ENCODE measurements around the gene ANO7.

The ANO7 gene

DNA sequence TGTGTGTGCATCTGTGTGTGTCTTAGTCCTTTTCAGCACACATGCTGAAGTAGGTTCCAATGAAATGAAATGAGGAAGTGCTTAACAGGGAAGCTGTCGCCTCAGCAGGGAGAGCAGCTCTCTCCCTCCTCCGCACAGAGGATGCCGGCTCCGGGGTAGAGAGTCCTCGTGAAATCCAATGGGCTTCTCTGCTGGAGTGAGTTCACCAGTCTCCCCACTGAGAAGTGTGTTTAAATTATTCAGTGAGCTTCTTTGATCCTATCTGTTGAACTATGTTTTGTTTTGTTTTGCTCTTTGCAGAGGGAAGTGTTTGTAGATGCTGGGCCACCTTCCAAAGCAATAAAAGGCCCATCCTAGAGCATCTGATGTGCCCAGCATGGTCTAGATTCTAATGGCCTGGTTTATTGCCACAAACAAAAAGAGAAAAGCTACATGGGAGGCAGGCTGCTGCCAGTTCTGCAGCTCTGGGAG, 31.5 kb upstream of the ANO7 start:
- no peak for DNase-seq (ENCODE audit: low read depth in 1 of 2, low spot score in 1 of 2)

DNA sequence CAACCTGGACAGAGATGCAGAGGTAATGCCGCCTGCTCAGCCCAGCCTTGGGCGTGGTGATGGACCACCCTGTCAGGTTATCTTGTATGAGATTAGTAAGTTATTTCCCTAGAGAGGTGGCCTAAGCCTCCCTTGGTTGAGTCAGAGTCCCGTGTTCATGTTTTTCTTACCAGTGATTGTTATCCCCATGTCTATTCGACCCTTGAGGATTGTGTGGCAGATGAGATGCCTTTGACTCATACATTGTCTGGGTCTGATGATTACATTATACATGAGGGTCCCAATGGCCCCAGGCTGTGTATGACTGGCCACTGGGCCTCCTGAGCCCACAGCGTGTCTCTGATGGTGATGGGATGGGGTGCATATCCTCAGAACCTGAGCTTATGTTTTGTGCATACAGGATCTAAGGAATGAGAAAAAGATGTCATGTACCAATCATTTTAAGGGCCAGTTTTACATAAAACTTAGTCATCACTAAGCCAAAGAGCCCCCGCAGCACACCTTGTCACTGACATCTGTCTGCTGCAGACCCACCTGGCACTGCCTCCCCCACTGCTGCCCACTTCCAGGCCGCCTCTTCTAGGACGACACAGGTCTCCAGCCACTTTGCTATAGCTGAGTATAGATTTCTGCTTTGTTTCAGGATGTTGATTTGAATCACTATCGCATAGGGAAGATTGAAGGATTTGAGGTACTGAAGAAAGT, 30.5 kb upstream of the ANO7 start:
- DNase-seq (ENCODE audit: low read depth in 1 of 2, low spot score in 1 of 2) = no peak

DNA sequence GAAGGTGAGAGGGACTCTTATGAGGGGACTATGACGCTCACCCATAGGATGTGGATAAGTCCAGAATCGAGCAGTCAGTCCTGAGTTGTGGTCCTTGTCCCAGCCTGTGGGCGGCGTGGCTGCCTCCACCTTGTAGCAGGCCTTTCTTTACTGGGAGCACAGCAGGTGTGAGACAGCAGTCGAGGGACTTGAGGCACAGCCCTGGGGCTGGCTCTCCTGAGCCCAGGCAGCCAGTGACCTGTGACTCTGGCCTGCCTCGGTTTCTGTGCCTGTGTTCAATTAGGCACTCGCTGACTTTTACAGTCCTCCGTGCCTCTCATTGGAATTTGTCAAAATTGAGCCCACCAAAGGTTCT, 30.0 kb upstream of the ANO7 start:
- DNase-seq (ENCODE audit: low read depth in 1 of 2, low spot score in 1 of 2) = no peak

DNA sequence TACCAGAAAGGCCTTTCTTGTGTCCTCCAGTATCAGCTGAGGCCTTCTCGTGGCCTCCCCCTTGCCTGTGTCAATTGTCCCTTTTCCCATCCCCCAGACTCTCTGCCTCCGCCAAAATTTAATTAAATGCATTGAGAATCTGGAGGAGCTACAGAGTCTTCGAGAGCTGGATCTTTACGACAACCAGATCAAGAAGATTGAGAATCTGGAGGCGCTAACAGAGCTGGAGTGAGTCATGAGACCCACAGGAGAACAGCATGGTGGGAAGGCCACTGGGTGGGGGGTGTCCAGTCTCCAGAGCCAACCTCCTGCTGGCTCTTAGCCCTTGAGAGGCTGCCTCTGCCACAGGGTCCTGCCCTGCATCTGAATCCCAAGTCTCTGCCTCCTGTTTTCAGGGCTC, 29.4 kb upstream of the ANO7 start:
- DNase-seq (ENCODE audit: low read depth in 1 of 2, low spot score in 1 of 2) = no peak

DNA sequence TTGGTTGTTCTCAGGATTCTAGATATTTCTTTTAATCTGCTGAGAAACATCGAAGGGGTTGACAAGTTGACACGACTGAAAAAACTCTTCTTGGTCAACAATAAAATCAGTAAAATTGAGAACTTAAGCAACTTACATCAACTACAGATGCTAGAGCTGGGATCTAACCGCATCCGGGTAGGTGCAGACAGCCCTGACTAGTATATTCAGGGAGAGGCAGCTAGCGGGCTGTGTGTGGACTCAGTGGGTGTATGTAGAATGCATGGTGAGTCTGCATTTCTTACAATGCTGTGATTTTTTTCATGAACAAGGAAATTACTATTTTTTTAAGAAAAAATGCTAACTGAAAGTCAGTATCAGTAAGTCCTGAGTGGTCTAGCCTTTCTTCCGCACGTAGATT, 28.2 kb upstream of the ANO7 start:
- no peak for DNase-seq (ENCODE audit: low read depth in 1 of 2, low spot score in 1 of 2)

DNA sequence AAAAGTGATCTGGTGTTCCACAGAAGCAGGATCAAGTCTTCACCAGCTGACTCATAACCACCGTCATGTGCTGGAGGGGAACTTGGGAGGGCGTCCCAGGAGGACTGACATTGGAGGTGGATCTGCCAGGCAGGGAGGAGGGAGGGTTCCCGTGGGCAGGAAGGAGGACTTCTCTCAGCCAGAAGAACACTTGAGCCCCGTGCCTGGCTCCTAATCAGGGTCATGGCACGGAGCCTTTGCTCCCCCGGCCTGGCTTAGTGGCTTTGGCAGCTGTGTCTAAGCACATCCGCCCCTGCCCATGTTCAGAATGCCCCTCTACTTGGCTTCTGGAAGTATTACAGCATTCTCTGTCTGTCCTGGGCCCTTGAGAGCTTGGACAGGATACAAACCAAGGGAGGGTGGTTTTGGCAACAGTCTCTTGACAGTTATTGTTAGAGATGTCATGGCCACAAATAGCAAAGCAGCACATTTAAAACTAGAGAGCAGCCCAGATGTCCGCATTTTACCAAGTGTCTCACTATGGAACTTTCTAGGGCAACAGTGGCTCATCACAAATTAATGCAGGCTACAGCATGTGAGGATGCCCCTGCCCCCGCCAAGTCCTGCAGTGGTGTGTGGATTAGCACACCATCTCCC, 26.7 kb upstream of the ANO7 start:
- no peak for DNase-seq (ENCODE audit: low read depth in 1 of 2, low spot score in 1 of 2)

DNA sequence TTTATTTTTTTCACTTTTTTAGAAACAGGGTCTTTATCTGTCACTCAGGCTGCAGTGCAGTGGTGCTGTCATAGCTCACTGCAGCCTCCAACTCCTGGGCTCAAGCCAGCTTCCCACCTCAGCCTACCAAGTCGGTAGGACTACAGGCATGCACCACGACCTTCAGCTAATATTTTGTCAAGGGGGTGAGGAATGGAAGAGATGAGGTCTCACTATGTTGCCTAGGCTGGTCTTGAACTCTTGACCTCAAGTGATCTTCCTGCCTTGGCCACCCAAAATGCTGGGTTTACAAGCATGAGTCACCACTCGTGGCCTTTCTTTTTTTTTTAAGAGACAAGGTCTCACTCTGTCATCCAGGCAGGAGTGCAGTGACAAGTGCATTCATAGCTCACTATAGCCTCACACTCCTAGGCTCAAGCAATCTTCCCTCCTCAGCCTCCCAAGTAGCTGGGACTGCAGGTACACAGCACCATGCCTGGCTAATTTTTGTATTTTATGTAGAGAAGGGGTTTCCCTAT, 24.8 kb upstream of the ANO7 start:
- no peak for DNase-seq (ENCODE audit: low read depth in 1 of 2, low spot score in 1 of 2)

DNA sequence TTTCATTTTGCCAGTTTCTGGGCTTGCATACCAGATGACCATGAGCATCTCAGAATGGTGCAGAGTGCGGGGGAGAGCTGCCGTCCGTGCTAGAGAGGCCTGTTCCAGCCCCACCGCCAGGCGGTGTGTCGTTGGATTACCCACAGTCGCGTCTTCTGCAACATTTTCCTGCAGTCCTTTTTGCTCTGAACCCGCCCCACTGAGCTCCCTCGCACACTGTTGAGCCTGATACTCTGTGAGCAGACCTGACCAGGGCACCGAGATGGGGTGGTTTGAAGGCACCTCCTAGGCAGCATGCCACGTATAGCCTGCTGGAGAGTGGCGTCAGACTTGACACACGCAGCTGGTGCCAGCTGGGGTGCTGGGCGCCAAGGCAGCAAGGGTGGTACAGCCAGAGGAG, 20.1 kb upstream of the ANO7 start:
- DNase-seq (ENCODE audit: low read depth in 1 of 2, low spot score in 1 of 2) = no peak

DNA sequence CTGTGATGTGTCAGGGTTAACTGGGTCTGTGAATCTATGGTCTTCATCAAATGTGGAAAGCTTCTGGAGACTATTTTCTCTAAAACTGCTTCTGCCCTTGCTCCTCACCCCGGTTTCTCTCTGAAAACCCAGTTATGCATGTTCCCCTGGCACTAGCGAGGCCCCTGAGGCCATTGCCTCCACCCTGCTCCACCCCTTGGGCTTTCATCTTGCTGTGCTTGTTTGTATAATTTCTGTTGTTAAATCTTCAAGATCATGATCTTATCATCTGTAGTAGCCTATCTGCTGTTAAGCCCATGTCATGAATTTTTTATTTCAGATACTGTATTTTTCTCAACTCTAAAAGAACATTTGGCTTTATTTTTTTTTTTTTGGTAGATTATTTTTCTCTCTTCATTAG, 14.9 kb upstream of the ANO7 start:
- DNase-seq (ENCODE audit: low read depth in 1 of 2, low spot score in 1 of 2) = no peak

DNA sequence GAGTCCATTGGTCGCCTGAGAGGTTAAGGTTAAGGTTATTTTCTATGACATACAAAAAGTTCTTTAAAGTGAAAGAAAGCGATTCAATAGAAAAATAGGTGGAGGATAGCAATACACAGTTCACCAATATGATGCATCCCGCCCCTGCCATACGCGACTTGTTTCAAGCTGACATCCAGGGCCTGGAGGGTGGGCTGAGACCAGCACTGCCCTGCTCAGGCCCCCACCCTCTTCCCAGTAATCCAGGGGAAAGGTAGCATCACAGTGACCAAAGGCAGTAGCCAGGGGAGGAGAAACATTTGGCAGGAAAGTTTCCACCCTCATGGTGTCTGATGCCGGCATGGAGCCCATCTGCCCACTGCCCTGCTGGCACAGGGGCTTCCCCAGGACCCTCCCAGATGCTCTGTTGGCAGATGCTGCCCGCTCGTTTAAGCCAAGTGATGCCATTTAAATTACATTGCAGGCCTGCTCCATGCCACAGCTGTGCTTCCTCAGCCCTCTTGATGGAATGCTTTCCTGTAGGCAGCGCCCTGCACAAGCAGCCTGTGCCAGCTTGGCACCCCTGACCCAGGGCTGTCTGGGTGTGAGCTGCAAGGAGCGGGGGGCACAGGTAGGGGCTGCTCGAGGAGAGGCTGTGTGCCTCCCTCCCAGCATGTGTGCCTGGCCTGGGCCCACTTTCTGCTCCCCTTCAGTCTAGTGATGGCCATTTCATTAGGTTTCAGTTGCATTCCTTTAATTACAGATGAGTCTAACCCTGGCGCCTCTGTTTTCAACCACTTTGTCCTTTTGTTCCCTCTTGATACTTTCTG, 10.7 kb upstream of the ANO7 start:
- DNase-seq (ENCODE audit: low read depth in 1 of 2, low spot score in 1 of 2) = no peak

DNA sequence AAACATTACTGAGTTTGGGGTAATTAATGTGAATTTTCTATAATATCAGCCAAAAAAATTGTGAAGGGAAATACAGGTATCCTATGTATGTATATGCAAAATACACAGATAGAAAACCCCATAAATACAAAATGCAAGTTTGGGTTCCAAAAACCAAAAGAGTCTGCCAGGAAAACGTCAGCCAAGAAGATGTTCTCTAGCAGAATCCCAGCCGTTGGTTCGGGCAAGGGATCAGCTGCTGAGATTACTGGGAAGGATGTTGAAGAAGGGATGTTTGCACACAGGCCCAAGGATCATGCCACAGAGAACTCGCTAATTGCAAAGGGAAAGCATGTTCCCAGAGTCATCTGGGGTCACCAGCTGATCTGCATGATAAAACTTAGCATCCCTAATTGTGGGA, 9.5 kb upstream of the ANO7 start:
- no peak for DNase-seq (ENCODE audit: low read depth in 1 of 2, low spot score in 1 of 2)

DNA sequence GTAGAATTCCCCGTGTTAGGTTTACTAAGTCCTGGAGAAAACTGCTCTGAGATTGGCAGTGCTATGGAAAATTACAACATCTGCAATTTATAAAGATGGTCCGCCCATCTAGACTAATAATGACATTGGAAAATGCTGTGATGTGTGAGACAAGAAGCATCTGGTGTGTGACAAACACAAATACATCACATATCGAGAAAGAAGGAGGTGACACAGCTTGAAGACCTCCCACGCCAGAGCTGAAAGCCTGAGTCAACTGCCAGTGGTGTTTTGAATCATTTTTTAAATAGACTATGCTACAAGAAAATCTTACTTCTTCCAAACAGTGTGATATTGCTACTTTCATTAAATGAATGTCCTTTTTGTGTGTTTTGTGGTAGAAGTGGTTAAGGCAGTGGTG, 8.6 kb upstream of the ANO7 start:
- DNase-seq (ENCODE audit: low read depth in 1 of 2, low spot score in 1 of 2) = no peak

DNA sequence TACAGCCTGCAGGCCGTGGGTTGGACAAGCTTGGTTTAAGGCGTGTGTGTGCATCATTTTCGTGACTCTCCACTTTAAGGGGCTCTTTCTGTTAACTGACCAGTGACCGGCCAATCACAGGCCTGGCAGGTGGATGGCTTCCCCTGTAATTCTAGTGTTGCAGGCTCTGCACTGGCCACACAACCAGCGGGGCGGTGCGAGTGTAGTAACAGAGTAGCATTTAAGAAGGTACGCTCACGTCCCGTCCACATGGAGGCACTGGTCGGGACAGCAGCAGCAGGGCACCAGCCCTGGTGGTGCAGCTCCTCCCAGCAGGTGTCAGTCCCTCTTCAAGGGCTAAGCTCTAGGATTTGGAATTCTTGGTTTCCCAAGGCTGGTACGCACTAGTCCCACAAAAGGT, 8.0 kb upstream of the ANO7 start:
- DNase-seq (ENCODE audit: low read depth in 1 of 2, low spot score in 1 of 2) = no peak

DNA sequence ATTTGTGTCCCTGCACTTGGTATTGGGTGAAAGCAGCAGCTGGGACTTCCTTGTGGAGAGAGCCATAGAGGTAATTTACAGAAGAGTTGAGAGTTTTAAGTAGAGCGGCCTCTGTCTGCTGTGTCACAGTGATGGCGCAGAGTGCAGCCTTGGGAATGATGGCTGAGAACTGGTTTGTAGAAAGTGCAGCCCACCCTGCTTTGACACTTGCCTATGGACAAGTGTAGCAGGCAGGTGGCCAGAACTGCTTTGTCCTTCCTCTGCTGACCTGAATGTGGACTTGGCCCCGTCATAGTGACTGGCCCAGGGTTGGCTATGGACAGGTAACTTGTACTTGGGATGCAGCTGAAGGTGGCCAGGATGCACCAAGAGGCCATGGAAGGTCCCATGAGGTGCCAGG, 6.4 kb upstream of the ANO7 start:
- no peak for DNase-seq (ENCODE audit: low read depth in 1 of 2, low spot score in 1 of 2)

DNA sequence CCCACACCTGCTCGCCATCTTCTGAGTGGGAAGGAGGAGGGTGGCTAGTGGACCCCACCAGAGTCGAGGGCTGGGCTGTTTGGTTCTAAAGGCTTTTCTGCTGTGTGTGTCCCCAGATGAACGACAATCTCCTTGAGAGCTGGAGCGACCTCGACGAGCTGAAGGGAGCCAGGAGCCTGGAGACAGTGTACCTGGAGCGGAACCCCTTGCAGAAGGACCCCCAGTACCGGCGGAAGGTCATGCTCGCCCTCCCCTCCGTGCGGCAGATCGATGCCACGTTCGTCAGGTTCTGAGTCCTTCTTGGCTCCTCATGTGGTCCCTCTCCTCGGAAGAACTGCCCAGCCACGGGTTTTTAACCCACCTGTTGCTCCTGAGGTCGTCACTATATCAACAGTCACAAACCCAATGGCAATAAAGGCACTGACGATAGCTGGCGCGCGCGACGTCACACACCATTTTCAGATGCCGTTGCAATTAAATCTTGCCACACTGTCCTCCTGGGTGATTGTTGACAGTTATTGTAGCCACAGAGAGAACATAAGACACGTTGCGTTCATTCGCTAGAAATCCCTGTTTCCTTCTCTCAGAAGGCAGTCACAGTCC, 5.8 kb upstream of the ANO7 start:
- DNase-seq (ENCODE audit: low read depth in 1 of 2, low spot score in 1 of 2) = no peak

DNA sequence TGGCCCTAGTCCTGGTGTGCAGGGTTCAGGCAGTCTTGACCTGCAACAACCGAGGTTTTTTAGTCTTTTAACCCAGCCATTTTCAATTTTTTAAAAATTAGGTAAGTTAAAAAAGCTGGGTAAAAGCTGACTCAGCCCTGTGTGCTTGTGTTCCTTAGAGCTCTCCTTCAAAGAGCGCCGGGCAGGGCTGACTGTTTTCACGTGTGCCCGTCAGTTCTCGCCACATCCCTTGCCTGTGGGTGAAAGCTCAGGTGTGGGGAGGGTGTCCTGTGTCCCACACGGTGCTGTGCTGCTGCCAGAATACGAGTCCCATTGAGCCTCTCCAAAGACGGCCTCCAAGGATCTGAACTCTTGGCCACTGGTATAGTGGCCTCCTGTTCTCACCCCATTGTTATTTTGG, 5.3 kb upstream of the ANO7 start:
- DNase-seq (ENCODE audit: low read depth in 1 of 2, low spot score in 1 of 2) = no peak

DNA sequence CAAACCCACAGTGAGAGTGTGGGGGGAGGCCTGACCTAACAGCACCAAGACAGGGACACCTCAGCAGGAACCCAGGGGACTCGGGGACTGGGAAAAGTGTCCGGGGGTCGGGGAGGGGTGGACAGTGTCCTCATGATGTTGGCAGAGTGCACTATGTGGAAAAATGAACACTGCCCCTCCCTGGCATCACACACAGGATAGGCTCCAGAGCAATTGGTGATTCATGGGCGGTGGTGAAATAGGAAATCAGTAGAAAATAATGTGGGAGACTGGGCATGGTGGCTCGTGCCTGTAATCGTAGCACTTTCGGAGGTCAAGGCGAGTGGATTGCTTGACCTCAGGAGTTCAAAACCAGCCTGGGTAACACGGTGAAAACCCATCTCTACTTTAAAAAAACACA, 3.6 kb upstream of the ANO7 start:
- no peak for DNase-seq (ENCODE audit: low read depth in 1 of 2, low spot score in 1 of 2)

DNA sequence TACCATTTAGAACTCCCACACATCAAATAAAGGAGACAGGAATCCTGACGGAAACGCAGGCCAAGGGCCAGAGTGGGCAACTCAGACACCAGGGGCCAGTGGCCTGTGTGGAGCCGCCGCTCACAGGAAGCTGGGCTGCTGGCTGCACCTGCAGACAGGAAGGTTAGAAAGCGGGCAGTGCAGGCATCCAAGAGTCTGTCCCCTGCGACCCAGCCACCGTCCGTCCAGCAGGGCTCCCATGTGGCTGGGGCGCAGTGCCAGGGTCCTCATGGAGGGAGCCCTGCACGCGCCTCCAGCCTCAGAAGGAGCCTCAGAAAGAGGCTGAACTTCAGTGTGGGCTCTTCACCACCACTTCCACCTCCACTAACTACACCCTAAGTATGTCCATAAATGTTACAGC, 2.5 kb upstream of the ANO7 start:
- no peak for DNase-seq (ENCODE audit: low read depth in 1 of 2, low spot score in 1 of 2)

DNA sequence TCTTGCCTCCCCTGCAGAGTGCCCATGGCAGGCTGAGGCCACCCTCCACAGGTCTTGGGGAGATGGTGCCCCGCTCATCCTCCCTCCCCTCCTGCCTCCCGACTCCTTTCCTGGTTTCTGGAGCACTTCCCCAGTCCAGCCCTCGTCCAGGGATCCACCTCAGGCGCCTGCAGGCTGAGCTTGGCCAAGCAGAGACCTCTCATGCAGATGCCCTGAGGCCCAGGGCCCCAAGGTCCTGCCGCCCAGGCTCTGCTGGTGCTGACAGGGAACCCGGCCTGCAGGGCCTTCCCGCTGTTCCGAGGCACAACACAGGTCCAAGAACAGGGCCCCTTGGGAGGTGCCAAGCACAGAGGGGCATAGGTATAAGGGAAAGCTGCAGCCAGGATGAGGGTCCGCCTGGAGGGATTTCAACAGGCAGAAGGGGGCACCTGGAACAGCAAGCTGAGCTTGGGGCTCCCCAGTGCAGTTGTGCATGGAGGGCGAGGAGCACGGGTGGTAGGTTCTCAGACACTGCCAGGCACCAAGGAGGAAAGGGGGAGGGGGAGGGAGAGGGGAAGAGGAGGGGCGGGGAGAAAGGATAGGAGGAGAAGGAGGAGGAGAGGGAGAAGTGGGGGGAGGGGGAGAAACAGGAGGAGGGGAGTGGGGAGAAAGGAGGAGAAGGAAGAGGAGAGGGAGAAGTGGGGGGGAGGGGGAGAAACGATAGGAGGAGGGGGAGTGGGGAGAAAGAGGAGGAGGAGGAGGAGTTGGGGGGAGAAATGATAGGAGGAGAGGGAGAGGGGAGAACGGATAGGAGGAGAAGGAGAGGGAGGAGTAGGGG, 1.2 kb upstream of the ANO7 start:
- no peak for DNase-seq (ENCODE audit: low read depth in 1 of 2, low spot score in 1 of 2)

DNA sequence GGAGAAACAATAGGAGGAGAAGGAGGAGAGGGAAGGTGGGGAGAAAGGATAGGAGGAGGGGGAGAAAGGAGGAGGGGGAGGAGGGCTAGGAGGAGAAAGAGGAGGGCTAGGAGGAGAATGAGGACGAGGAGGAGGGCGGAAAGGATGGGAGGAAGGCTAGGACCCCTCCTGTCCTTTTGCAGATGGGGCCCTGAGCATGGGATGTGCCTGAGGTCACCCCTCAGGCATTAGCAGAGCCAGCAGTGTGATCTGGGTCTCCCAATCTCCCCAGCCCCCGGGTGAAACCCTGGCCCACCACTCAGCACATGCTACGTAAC, 601 bp upstream of the ANO7 start:
- DNase-seq (ENCODE audit: low read depth in 1 of 2, low spot score in 1 of 2) = no peak
